GM06990 (cell line): ENCODE data around the gene DHX58.

Source experiments
- DNase-seq: peaks from one replicate; pipeline ENCODE4 v3.0.0-alpha.2; 2011; ENCODE audit not compliant: insufficient read length; ENCODE audit errors: extremely low read depth
- H3K27me3 ChIP-seq: replicated peaks from 2 replicates; pipeline ENCODE4 v1.6.0; 2011; ENCODE audit warnings: low read length; ENCODE audit not compliant: control insufficient read depth, insufficient read depth
- H3K36me3 ChIP-seq: 2 replicates; pipeline ENCODE4 v1.5.1; 2011; ENCODE audit warnings: low read length; ENCODE audit not compliant: control insufficient read depth, insufficient read depth
- H3K4me3 ChIP-seq: replicated peaks from 2 replicates; pipeline ENCODE4 v1.5.1; 2011; ENCODE audit warnings: low read depth, mild to moderate bottlenecking, control low read depth, low read length
- CTCF ChIP-seq: IDR thresholded peaks from 2 replicates; pipeline ENCODE4 v1.5.1; 2011; ENCODE audit warnings: low read length, control low read depth, mild to moderate bottlenecking, inconsistent platforms; ENCODE audit not compliant: insufficient read depth, poor library complexity, severe bottlenecking

The DHX58 gene

GRCh38 chr17:42113293-42114069 is 967 bp upstream of the DHX58 start:
- Histone ChIP-seq H3K27me3 (no peaks in the 10 kb centered on the region), H3K36me3 (peaks cover 14% of the 10 kb centered on the region), H3K4me3 (no peak overlapping the region)
- no peak for TF ChIP-seq CTCF
- no peak for DNase-seq

GRCh38 chr17:42111871-42112551 is 503 bp downstream of the DHX58 start:
- H3K4me3 ChIP-seq = peak overlapping the region; percentile 65
- H3K36me3 ChIP-seq = peaks cover 7% of the 10 kb centered on the region
- no peak for DNase-seq
- H3K27me3 ChIP-seq = no peaks in the 10 kb centered on the region
- no peak for TF ChIP-seq CTCF

DNA sequence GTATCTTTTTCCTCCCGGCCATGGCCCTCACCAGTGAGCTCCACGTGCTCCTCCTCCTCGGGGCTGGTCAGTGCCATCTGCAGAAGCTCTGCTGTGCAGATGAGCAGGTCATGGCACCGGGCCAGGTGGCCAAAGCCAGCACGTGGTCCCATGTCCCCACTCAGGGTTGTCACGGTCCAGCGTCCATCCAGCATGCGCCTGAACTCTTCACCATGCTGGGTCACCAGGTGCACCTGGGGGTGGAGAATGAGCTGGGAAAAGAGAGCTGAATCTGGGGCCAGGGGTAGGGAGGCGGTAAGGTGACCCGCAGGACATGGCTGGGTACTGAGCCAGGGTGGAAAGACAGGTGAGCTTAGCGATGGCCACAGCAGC is 1.3 kb downstream of the DHX58 start:
- no peak for DNase-seq
- no peak overlapping the region; the same call in 1 of the 2 replicates for H3K4me3 ChIP-seq
- no peak for TF ChIP-seq CTCF
- peaks cover 4% of the 10 kb centered on the region for H3K36me3 ChIP-seq
- H3K27me3 ChIP-seq = no peaks in the 10 kb centered on the region

GRCh38 chr17:42110301-42111264 is 1.9 kb downstream of the DHX58 start:
- TF ChIP-seq CTCF = no peak
- no peak for DNase-seq
- H3K4me3 ChIP-seq = no peak overlapping the region
- H3K27me3 ChIP-seq = no peaks in the 10 kb centered on the region
- peaks cover 6% of the 10 kb centered on the region for H3K36me3 ChIP-seq

DNA sequence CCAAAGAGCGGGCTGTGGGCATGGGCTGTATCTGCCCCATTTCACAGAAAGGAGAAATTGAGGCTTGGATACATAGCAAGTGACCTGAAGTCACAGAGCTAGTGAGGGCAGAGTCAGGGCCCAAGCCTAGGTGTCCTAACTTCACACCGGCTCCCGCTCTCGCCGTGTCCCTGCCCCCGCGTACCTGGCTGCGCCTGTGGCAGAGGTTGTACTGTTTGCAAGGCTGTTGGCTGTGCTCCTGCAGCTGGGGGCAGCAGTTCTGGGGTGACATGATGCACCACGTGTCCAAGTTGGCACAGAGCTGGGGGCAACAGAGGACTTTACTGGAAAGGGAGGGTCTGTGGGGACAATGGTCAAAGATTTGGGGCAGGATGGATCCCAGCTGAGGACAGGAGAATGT is 3.4 kb downstream of the DHX58 start:
- no peak for TF ChIP-seq CTCF
- no peak for DNase-seq
- H3K36me3 ChIP-seq = peaks cover 4% of the 10 kb centered on the region
- H3K27me3 ChIP-seq = no peaks in the 10 kb centered on the region
- H3K4me3 ChIP-seq = no peak overlapping the region
